H9 (cell line): ENCODE results near the gene SFRP2. TPM values are rescaled to one million over a fixed set of nuclear protein-coding genes. Genes with fewer than 3 reads are reported as not detected.

Experiments
- DNase-seq: peaks from one replicate; pipeline ENCODE4 v3.0.0-alpha.2; 2017
- H2AFZ ChIP-seq: one replicate; pipeline ENCODE4 v1.6.1; 2013; ENCODE audit warnings: mild to moderate bottlenecking, low read length, control low read depth, moderate library complexity
- H2AK5ac ChIP-seq: 2 replicates; pipeline ENCODE4 v1.6.1; 2013; ENCODE audit warnings: low read length, control low read depth, mixed read lengths; ENCODE audit not compliant: insufficient read length
- H2BK120ac ChIP-seq: one replicate; pipeline ENCODE4 v1.6.1; 2013; ENCODE audit warnings: low read depth, mild to moderate bottlenecking, low read length, control low read depth, inconsistent platforms; ENCODE audit not compliant: poor library complexity, severe bottlenecking
- H2BK12ac ChIP-seq: 2 replicates; pipeline ENCODE4 v1.6.1; 2013; ENCODE audit warnings: low read length, control low read depth, mixed read lengths, low read depth; ENCODE audit not compliant: insufficient read length
- H2BK15ac ChIP-seq: 2 replicates; pipeline ENCODE4 v1.6.1; 2013; ENCODE audit warnings: low read depth, low read length, control low read depth
- H2BK20ac ChIP-seq: one replicate; pipeline ENCODE4 v1.6.1; 2013; ENCODE audit warnings: low read depth, mild to moderate bottlenecking, low read length, control low read depth, inconsistent platforms; ENCODE audit not compliant: poor library complexity, severe bottlenecking
- H2BK5ac ChIP-seq: 2 replicates; pipeline ENCODE4 v1.6.1; 2013; ENCODE audit warnings: low read length, control low read depth, mixed read lengths; ENCODE audit not compliant: insufficient read length
- H3K14ac ChIP-seq: 2 replicates; pipeline ENCODE4 v1.6.1; 2013; ENCODE audit warnings: low read length, control low read depth; ENCODE audit not compliant: insufficient read depth
- H3K18ac ChIP-seq: 2 replicates; pipeline ENCODE4 v1.6.1; 2013; ENCODE audit warnings: low read depth, mild to moderate bottlenecking, mixed read lengths, low read length, control low read depth; ENCODE audit not compliant: insufficient read length
- H3K23ac ChIP-seq: 2 replicates; pipeline ENCODE4 v1.6.1; 2013; ENCODE audit warnings: low read length, control low read depth, mixed read lengths, low read depth; ENCODE audit not compliant: insufficient read length
- H3K23me2 ChIP-seq: 2 replicates; pipeline ENCODE4 v1.6.1; 2013; ENCODE audit warnings: low read depth, mild to moderate bottlenecking, mixed read lengths, low read length, control low read depth; ENCODE audit not compliant: insufficient read length, poor library complexity, severe bottlenecking
- H3K27ac ChIP-seq: 2 replicates; pipeline ENCODE4 v1.5.1; 2013; ENCODE audit warnings: low read length, control low read depth, mixed read lengths, low read depth; ENCODE audit not compliant: insufficient read length
- H3K27me3 ChIP-seq: 2 replicates; pipeline ENCODE4 v1.6.1; 2013; ENCODE audit warnings: low read length, control low read depth, inconsistent platforms; ENCODE audit not compliant: insufficient read depth
- H3K4ac ChIP-seq: 2 replicates; pipeline ENCODE4 v1.6.1; 2013; ENCODE audit warnings: low read depth, mild to moderate bottlenecking, control low read depth, inconsistent platforms, low read length, moderate library complexity
- H3K4me1 ChIP-seq: 2 replicates; pipeline ENCODE4 v1.6.1; 2013; ENCODE audit warnings: low read length, control low read depth, inconsistent platforms; ENCODE audit not compliant: insufficient read depth
- H3K4me2 ChIP-seq: 2 replicates; pipeline ENCODE4 v1.6.1; 2013; ENCODE audit warnings: low read length, control low read depth, mixed read lengths; ENCODE audit not compliant: insufficient read length, insufficient read depth
- H3K56ac ChIP-seq: 2 replicates; pipeline ENCODE4 v1.6.1; 2013; ENCODE audit warnings: low read depth, mild to moderate bottlenecking, mixed read lengths, low read length, control low read depth; ENCODE audit not compliant: insufficient read length
- H3K79me1 ChIP-seq: 2 replicates; pipeline ENCODE4 v1.6.1; 2013; ENCODE audit warnings: low read depth, mild to moderate bottlenecking, moderate library complexity, low read length, control low read depth, inconsistent platforms; ENCODE audit not compliant: insufficient read depth, poor library complexity, severe bottlenecking
- H3K79me2 ChIP-seq: 2 replicates; pipeline ENCODE4 v1.6.1; 2013; ENCODE audit warnings: low read length, control low read depth, inconsistent platforms; ENCODE audit not compliant: insufficient read depth
- H3K9ac ChIP-seq: 2 replicates; pipeline ENCODE4 v1.6.1; 2013; ENCODE audit warnings: low read length, control low read depth, mixed read lengths; ENCODE audit not compliant: insufficient read length; ENCODE audit errors: extremely low read depth
- H3K9me3 ChIP-seq: one replicate; pipeline ENCODE4 v1.6.1; 2013; ENCODE audit warnings: low read depth, low read length, inconsistent platforms; ENCODE audit not compliant: control insufficient read depth
- H3T11ph ChIP-seq: one replicate; pipeline ENCODE4 v1.6.1; 2013; ENCODE audit warnings: mild to moderate bottlenecking, low read length, control low read depth, inconsistent platforms
- H4K20me1 ChIP-seq: one replicate; pipeline ENCODE4 v1.6.1; 2013; ENCODE audit not compliant: control insufficient read depth, insufficient read length, insufficient read depth
- H4K5ac ChIP-seq: 2 replicates; pipeline ENCODE4 v1.6.1; 2013; ENCODE audit warnings: low read depth, mild to moderate bottlenecking, mixed read lengths, low read length, control low read depth; ENCODE audit not compliant: insufficient read length
- H4K8ac ChIP-seq: replicated peaks from 2 replicates; pipeline ENCODE4 v1.6.1; 2013; ENCODE audit warnings: low read length, control low read depth, mixed read lengths, low read depth; ENCODE audit not compliant: insufficient read length
- H4K91ac ChIP-seq: 2 replicates; pipeline ENCODE4 v1.6.1; 2013; ENCODE audit warnings: low read depth, mild to moderate bottlenecking, moderate library complexity, mixed read lengths, low read length, control low read depth; ENCODE audit not compliant: insufficient read length
- H3K27ac Mint-ChIP-seq, 3 experiments: 2 replicates in 2 of 3; 3 replicates in 1 of 3; pipeline ENCODE4 v1.8.0; 2020 to 2021; ENCODE audit warnings: mixed read lengths in 3 of 3, mild to moderate bottlenecking in 1 of 3, moderate library complexity in 1 of 3
- H3K27me3 Mint-ChIP-seq: 2 replicates; pipeline ENCODE4 v1.8.0; 2021; ENCODE audit warnings: low read depth, mild to moderate bottlenecking, moderate library complexity, mixed read lengths
- H3K36me3 Mint-ChIP-seq, 3 experiments: 2 replicates in 2 of 3; 3 replicates in 1 of 3; pipeline ENCODE4 v1.8.0; 2020 to 2021; ENCODE audit warnings: low read depth in 3 of 3, mixed read lengths in 3 of 3; ENCODE audit not compliant: insufficient read depth in 1 of 3
- H3K4me1 Mint-ChIP-seq, 2 experiments: 2 replicates each; pipeline ENCODE4 v1.8.0; 2020; ENCODE audit warnings: mixed read lengths in 2 of 2
- H3K4me3 Mint-ChIP-seq, 2 experiments: 2 replicates in 1 of 2; 3 replicates in 1 of 2; pipeline ENCODE4 v1.8.0; 2020 to 2021; ENCODE audit warnings: mild to moderate bottlenecking in 2 of 2, mixed read lengths in 2 of 2, moderate library complexity in 1 of 2
- H3K9me3 Mint-ChIP-seq, 2 experiments: 2 replicates in 1 of 2; 3 replicates in 1 of 2; pipeline ENCODE4 v1.8.0; 2020; ENCODE audit warnings: mild to moderate bottlenecking in 2 of 2, mixed read lengths in 2 of 2, moderate library complexity in 1 of 2
- WGBS: extraction: QIAGEN DNeasy Blood & Tissue Kit; methylation state at CpG from one replicate; pipeline ENCODE4 v1.1.7; 2013; ENCODE audit warnings: missing lambda C conversion rate, low lambda C conversion rate, mixed read lengths; ENCODE audit not compliant: insufficient read length; ENCODE audit errors: extremely low coverage; 5-methylcytosine and 5-hydroxymethylcytosine counted together
- total RNA-seq: library from RNA; stranded (reverse); gene quantifications from 2 replicates; pipeline ENCODE4 v1.2.1, GENCODE V29; 2021
- TF ChIP-seq, protein P1 (sequence below): fragments of 200-600 bp; sonication (generic); conservative IDR thresholded peaks from 3 replicates; pipeline ENCODE4 v1.8.0; 2021; ENCODE audit warnings: antibody characterized with exemption, mild to moderate bottlenecking

The SFRP2 gene
- total RNA-seq, 1 experiment from 2014 or later: 156 TPM

DNA sequence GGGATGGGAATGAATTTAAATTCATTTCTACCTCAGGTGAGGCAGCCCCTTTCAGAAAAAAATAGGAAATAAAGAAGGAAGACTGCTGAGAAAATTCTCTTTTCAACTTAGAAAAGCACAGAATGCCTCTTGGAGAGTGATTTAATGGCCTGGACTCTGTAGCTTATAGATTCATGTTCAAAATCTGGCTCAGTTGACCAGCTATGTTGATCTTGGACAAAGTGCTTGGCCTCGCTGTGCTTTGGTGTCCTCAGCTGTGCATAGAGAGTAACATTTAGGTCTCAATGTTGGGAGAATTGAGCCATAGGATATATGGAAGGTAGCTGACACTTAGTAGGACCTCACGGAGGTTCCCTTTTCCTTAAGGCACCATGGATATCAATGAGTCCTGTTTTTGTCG is 49.7 kb upstream of the SFRP2 start:
- WGBS: no CpG with 5 or more reads among the region's 3 CpGs

More for the DNA sequence above, 49.7 kb upstream of the SFRP2 start:
- Mint-ChIP-seq H3K9me3 (peaks cover 0 to 7% of the 10 kb centered on the region in 2 experiments; a peak in 1 of 5 replicates), H3K4me3 (no peak overlapping the region), H3K36me3 (no peaks in the 10 kb centered on the region; a peak in 2 of 7 replicates), H3K27ac (no peak overlapping the region), H3K4me1 (no peaks in the 10 kb centered on the region), H3K27me3 (no peaks in the 10 kb centered on the region; the same call in 1 of the 2 replicates)
- Histone ChIP-seq H3K27me3 (no peaks in the 10 kb centered on the region), H2BK20ac (no peak overlapping the region), H3K56ac (no peak overlapping the region), H3K23me2 (no peaks in the 10 kb centered on the region), H3K9me3 (no peaks in the 10 kb centered on the region), H4K91ac (no peak overlapping the region), H3K18ac (no peak overlapping the region), H3T11ph (no peak overlapping the region), H2BK15ac (no peak overlapping the region), H3K27ac (no peak overlapping the region), H2BK120ac (no peak overlapping the region), H2BK12ac (no peak overlapping the region), H3K79me2 (no peaks in the 10 kb centered on the region), H4K8ac (no peak overlapping the region), H3K4ac (no peak overlapping the region), H2BK5ac (no peak overlapping the region), H3K9ac (no peak overlapping the region), H3K14ac (no peak overlapping the region), H3K23ac (no peak overlapping the region), H3K4me2 (no peak overlapping the region), H2AFZ (no peak overlapping the region), H3K4me1 (no peaks in the 10 kb centered on the region), H2AK5ac (no peak overlapping the region), H3K79me1 (no peaks in the 10 kb centered on the region), H4K20me1 (no peaks in the 10 kb centered on the region), H4K5ac (no peak overlapping the region)
- TF ChIP-seq, protein P1, sequence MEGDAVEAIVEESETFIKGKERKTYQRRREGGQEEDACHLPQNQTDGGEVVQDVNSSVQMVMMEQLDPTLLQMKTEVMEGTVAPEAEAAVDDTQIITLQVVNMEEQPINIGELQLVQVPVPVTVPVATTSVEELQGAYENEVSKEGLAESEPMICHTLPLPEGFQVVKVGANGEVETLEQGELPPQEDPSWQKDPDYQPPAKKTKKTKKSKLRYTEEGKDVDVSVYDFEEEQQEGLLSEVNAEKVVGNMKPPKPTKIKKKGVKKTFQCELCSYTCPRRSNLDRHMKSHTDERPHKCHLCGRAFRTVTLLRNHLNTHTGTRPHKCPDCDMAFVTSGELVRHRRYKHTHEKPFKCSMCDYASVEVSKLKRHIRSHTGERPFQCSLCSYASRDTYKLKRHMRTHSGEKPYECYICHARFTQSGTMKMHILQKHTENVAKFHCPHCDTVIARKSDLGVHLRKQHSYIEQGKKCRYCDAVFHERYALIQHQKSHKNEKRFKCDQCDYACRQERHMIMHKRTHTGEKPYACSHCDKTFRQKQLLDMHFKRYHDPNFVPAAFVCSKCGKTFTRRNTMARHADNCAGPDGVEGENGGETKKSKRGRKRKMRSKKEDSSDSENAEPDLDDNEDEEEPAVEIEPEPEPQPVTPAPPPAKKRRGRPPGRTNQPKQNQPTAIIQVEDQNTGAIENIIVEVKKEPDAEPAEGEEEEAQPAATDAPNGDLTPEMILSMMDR: no peak
- DNase-seq: no peak
